KG1 (cell line): Measurements from ENCODE around the gene SYK.
A peak's percentile ranks its signal among the peaks of the same experiment; 100 is the strongest.
"Not testable (repeated sequence)": the region's sequence is repeated elsewhere in the genome, so short reads cannot be mapped to it uniquely, and the experiment has no call there.

Experiments
- DNase-seq: peaks from one replicate; lab custom pipeline; 2025; lab: John Stamatoyannopoulos, UW

The SYK gene

GRCh38 chr9:90795871-90796317, 5.7 kb upstream of the SYK start:
- no peak for DNase-seq

- DNase-seq, result no peak
Measured at GRCh38 chr9:90799271-90799852, 2.3 kb upstream of the SYK start.

GRCh38 chr9:90801973-90802322, 329 bp downstream of the SYK start:
- no peak for DNase-seq

DNA sequence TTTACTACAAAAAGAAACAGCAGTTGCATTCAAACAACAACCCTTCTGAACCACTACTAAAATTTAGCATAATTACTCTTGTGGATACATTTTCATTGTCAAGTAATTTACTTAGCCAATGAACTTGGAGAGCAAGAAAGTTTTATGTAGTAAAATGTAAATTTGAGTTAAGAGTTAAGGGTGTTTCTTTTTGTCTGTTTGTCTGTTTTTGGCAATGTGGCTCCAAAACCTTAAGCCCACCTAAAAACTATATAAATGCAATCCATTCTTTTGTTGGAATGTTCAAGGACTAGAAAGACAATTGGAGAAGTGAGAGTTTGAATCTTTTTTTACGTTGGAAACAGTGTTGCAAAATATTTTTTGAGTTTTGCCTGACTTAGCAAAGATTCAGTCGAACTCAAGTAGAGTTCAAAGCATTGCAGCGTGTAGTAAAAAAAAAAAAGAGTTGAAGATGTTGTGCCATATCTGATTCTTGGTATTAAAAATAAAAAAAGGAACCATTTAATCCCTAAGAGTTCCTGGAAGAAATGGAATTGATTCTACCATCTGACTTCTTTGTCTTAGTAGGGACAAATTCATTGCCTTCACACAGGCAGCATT, 867 bp downstream of the SYK start:
- DNase-seq, result no peak

DNA sequence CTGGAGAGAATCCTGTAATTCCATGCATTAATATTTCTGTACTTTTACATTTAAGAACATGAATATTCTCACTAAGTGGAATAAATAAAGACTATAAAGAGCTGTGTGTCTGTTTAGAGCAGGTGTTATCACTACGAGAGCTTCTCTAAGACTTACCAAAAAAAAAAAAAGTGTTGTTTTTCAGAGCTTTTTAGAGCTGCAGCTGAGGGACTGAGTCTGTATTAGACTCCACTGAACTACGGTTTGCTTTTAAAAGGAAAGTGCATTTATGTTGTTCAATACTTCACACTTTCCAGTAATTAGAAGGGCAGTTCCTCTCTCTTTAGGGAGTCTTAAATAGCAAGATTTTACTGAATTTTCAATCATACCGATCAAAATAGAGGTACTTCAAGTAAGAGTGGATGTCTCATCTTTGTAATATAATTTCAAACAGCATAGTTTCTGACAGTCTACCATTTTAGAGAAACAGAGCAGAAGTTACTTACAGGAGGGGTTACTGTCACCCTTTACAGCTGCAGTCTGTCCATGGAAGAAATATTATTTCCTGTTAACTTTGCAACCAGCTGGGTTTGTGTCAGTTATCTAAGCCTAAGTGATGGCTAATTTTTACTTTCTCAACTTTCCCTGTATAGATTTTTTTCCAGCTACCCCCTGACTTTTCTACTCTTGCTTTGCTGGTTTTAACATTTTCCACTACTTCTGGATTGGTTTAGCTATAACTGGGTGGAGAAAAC, 2.4 kb downstream of the SYK start:
- DNase-seq, result peak; percentile 44

- no peak for DNase-seq
Measured at GRCh38 chr9:90805006-90805996, 3.7 kb downstream of the SYK start.

- DNase-seq, result no peak
Measured at GRCh38 chr9:90807006-90807405, 5.4 kb downstream of the SYK start.

DNA sequence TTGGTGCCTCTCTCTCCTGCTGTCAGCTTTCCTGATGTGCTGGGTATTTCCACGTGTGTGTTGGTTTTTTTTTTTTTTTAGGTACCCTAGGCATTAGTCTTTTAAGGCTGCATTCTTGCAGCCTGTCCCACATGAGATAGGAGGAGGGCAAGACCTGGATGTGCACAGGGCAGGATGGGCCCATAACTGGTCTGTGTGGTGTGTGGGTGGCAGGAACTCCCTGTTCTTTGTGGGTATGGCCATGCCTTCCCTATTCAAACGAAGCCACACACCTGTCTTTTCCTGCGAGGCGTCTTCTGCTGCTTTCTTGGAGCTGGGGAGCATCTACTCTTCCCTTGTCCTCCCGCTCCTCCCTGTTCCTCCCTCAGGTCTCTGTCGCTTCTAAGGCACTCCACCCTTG, 6.8 kb downstream of the SYK start:
- no peak for DNase-seq

DNA sequence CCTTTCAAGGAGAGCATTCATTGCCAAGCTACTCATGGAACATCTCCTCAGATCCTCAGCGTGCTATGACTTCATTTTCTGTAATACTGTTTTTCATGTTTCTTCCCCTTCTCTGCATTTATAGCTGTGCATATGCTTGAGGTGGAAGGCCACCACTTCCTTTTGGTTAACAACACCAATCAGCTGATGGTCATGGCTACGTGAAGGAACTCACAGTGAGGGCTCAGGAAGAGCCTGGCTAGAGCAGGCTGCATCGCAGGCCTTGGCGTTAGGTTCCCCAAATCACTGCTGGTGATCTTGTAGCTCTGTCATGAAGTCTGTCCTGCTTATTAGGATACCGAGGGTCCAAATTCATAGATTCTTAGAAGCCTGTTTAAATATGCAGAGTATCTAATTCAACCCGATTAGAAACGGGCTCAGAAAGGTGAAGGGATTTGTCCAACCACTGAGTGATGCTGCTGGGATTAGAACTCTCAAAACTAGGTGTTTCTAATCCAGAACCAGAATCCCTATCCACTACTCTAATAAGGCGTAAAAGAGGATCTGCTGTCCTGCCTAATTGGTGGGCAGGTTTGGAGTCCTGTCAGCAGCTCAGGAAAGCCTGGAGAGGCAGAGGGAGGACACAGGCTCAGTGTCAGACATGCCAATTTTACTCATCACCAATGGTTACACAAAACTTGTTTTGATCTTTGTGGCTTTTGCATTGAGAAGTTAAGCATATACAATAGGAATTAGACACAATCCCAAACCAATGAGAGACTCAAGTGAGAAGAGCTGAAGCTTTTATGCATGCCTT, 7.5 kb downstream of the SYK start:
- DNase-seq, result no peak

DNA sequence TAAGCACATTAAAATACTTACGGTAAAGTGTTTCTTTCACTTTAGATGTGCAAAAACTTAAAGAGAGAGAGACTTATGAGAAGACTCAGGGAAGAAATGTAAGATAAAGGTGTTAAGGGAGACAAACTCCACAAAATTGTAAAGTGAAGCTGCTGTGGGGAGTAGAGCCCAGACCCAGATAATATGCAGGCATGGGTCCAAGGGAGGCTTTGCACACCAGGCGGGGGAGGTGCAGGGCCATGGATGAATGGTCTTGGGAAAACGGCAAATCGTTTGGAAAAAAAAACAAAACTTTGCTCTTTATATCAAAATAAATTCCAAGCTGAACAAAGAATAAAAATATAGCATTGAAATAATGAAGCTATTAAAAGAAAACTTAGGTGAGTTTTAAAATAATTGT, 9.1 kb downstream of the SYK start:
- DNase-seq, result no peak

DNA sequence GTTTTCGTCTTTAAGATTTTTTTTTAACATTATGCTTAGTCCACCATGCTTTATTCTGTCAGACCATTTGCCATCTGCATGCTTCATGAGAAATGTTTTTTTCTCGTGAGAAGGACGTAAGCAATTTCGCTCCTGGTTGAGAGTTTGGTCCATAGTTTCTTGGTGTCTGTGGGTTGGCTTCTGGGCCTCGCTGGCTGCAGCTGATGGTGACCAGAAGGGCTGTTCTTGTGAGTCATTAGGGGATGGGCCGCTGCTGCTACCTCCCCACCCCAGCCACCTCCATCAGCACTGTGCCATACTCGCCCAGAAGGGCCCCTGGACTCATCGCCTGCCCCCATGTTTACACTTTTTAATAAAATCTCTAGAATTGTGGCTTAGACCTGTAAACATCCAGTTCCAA, 11.4 kb downstream of the SYK start:
- DNase-seq, result no peak

DNA sequence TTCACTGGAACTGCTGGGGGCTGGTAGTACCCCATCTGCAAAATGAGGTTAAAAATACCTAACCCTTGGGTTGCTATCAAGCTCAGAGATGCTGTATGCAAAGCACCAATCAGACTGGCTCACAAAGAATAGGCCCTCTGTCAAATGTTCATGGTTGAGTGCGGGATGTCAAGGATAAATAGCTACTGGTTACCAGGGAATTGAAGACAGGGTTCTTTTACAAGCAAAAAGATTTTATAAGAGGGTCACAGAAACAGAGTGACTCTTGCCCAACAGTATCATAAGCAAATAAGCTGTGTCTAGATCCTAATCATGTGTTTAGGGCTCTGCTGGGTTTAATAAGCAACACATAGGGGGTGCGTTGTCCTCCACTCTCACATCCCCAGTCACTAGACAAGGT, 11.9 kb downstream of the SYK start:
- DNase-seq, result no peak

DNA sequence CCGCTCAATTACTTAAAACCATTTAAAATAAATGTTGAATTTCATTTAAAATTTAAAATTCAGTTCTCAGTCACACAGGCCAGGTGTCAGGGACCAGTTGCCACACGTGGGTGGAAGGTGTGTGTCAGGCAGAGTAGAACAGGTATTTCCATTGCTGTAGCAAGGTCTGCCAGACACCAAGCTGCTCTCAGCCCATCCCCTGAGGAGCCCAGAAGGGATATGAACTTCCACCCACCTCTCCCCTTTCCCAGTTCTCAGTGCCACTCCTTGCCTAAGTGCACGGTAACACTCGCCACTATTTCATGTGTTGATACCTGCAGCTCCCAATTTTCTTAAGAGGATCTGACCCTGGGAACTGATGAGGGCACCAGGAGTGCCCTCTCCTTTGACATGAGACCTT, 12.7 kb downstream of the SYK start:
- no peak for DNase-seq

- peak; percentile 93 for DNase-seq
Measured at GRCh38 chr9:90815183-90815943, 13.7 kb downstream of the SYK start.

DNA sequence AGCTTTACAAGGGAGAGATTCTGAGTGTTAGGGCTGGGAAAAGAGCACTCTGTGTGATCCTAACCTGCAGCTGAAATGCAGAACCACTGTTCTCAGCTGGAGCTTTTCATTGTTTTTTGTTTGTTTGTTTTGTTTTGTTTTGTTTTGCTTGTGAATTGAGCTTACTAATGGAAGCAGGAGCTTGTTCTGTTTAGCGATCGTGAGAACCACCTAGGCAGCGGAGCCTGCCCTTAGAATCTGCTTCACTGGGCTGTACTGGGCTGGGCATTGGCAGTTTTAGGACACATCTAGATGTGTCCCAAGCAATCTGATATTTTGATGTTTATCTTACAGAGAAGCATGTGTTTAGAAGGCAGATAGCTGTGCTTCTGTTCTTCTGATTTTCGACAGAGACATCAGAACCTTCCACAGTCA, 14.3 kb downstream of the SYK start:
- no peak for DNase-seq

DNA sequence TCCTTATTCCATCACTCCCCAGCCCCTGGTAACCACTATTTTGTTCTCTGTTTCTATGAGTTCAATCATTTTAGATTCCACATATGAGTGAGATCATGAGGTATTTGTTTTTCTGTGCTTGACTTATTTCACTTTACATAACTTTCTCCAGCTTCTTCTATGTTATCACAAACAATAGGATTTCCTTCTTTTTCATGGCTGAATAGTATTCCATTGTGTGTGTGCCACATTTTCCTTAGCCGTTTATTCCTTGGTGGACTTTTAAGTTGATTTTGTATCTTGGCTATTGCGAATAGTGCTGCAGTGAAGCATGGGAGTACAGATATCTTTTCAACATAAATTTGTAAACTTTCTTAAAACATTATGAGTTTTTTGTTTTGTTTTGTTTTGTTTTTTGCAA, 15.1 kb downstream of the SYK start:
- DNase-seq, result no peak

DNA sequence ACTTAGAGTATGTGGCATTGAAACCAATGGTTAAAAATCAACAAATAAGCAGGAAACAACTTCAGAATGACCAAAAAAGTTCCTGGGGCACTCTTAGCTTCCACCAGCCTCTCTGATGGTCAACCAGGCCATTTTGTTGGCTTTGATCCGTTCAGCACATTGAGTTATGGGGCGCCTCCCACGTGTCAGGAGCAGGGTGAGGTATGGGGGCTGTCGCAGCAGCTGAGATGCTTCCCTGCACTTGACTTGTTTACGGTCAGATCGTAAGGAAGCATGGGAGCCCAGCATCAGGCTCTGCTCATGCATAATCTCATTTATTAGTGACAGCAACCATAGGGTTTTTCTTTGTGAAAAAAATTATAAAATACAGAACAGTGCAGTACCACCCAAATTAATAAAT, 16.7 kb downstream of the SYK start:
- no peak for DNase-seq

DNA sequence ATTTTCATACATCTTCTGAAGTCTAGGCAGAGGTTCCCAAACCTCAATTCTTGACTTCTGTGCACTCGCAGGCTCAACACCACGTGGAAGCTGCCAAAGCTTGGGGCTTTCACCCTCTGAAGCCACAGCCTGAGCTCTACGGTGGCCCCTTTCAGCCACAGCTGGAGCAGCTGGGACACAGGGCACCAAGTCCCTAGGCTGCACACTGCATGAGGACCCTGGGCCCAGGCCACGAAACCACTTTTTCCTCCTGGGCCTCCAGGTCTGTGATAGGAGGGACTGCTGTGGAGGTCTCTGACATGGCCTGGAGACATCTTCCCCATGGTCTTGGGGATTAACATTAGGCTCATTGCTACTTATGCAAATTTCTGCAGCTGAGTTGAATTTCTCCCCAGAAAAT, 18.8 kb downstream of the SYK start:
- DNase-seq, result not testable (repeated sequence)

DNA sequence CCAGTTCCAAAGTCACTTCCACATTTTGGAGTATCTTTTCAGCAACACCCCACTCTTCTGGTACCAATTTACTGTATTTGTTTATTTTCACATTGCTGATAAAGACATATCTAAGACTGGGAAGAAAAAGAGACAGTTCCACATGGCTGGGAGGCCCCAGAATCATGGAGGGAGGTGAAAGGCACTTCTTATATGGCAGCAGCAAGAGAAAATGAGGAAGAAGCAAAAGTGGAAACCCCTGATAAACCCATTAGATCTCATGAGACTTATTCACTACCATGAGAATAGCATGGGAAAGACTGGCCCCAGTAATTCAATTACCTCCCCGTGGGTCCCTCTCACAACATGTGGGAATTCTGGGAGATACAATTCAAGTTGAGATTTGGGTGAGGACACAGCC, 19.6 kb downstream of the SYK start:
- DNase-seq, result not testable (repeated sequence)

- no peak for DNase-seq
Measured at GRCh38 chr9:90821697-90822096, 20.1 kb downstream of the SYK start.

DNA sequence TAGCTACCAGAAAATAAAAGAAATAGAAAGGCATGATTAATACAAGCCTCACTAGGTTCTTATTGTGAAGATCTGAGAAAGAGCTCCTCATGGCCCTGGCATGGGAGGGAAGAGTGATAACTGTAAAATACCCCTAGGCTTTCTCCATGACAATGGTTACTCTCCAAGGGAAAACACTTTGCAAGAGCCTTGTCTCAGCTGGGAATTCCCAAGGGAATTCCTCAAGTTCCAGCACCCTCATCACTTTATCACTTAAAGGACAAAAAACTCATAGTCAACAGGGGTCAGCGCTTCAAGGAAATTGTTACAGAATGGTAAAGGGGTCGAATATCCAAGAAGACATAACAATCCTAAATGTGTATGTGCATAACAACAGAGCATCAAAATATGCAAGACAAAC, 21.2 kb downstream of the SYK start:
- DNase-seq, result no peak
